GM21390 (cell line): ENCODE measurements around the gene AKT1.
"Not testable (repeated sequence)": the region's sequence is repeated elsewhere in the genome, so short reads cannot be mapped to it uniquely, and the experiment has no call there.

Experiments used
- ATAC-seq: cut with Tn5 transposase; IDR thresholded peaks from one replicate; pipeline ENCODE4 v1.9.1; 2021; ENCODE audit not compliant: unreplicated experiment

The AKT1 gene

DNA sequence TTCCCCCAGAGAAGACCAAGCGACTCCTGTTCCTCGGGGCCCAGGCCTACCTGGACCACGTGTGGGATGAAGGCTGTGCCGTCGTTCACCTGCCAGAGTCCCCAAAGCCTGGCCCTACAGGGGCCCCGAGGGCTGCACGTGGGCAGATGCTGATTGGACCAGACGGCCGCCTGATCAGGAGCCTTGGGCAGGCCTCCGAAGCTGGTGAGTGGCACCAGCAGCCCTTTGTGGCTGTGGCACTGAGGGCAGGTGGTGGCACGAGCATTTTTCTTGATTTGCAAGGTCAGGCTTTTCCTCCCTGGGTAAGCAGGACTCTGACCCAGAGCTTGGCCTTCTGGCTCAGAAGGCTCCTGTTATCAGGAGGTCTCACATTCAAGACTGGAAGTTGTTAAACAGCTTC is 39.9 kb downstream of the AKT1 start:
- ATAC-seq, result no peak

DNA sequence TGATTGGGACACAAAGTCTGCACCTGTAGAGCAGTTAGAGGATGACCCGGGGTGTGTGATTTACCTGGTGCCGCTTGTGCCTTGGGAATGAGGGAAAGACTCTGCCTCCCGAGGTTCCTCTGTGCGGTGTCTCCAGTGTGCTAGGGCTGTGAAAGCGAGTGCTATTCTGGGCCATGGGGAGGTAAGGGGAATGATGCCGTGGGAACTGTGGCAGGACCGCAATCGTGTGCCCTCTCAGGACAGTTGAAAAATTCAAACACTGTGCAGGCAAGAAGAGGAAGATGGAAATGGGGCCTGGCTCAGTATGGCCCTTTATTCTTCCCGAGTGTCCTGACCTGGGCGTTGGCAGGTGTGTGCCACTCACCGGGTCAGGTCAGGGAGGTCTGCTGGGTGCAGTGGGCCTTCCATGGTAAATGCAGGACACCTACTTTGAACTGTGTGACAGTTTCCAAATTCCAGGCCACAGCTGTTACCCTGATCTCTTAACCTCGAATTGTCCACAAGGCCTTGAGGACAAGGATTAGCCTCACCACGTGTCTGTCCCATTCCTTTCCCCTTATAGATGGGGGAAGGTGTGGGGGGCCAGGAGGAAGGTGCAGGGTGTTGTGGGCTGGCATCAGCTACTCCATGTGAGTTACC is 41.2 kb downstream of the AKT1 start:
- no peak for ATAC-seq

DNA sequence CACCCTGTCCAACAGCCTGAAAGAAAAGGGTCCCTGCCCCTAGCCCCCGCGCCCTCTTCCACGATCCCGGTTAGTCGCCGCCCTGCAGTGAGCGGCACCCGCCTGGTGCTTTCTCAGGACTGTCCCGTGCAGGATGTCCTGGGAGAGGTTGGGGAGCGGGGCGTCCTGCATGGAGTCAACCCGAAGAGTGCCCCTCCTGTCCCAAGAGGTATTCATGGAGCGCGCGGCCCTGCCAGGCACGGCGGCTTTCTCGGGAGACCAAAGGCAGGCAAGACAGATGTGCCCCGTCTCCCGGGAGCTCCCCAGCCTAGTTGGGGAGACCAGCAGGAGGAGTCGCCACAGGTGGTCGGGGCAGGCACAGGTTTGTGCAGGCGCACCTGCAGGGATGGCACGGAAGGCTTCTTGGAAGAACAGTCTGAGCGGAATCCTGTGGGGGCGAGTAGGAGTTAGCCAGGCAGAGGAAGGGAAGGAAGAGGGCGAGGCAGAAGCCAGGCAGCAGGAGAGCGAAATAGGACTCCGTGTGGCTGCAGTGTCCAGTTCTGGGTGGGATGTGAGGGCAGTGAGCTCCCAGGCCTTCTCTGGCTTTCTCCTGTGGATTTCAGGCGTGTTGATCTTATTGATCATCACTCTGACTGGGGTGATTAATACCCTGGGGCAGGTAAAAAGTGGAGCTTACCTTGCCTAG is 41.9 kb downstream of the AKT1 start:
- no peak for ATAC-seq

DNA sequence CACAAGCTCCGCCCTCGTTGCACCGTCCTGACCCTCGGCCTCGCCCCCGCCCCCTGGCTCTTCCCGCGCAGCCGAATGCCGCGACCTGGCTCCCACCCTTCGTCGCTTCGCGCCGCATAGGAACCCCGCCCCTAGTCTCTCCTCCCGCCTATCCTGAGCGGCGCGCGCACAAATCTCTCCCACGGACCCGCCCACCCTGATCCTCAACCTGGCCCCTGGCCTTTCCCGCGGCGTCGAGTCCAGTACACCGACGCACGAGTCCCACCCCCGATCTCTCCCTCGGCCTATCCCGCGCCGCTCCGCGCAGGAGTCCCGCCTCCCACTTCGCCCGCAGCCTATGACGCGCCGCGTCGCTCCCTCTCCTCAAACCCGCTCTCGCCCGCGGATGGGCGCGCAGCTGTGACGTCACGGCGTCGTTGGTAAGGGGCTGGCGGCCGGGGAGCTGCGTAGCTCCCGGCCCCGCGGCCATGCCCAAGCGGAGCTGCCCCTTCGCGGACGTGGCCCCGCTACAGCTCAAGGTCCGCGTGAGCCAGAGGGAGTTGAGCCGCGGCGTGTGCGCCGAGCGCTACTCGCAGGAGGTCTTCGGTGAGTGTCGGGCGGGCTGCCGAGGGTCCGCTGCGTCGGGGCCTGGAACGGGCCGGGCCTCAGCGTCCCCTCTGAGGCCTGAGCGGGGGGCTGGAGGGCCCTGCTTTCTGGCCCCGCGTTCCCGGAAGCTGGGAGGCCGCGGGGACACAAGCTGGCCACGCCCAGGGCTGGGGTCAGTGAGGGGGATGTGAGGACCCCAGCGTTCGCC is 42.6 kb downstream of the AKT1 start, which contains the start of gene SIVA1:
SIVA1 (plus strand) TSS at position 413 of the 793 bp plus-strand sequence; CDS start at position 468, 55 bp downstream.
- peak; percentile 91 for ATAC-seq

DNA sequence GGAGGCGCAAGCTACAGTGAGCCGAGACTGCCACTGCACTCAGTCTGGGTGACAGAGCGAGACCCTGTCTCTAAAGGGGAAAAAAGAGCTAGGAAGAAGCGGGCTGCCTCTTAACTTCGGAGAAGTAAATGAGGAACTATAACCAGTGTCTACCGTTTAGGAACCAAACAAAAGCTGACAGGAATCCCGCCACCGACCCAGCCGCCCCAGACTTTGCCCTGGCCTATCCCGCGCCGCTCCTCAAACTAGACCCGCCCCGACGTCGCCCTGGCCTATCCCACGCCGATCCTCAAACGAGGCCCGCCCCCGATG is 43.2 kb downstream of the AKT1 start:
- peak; percentile 2 for ATAC-seq

DNA sequence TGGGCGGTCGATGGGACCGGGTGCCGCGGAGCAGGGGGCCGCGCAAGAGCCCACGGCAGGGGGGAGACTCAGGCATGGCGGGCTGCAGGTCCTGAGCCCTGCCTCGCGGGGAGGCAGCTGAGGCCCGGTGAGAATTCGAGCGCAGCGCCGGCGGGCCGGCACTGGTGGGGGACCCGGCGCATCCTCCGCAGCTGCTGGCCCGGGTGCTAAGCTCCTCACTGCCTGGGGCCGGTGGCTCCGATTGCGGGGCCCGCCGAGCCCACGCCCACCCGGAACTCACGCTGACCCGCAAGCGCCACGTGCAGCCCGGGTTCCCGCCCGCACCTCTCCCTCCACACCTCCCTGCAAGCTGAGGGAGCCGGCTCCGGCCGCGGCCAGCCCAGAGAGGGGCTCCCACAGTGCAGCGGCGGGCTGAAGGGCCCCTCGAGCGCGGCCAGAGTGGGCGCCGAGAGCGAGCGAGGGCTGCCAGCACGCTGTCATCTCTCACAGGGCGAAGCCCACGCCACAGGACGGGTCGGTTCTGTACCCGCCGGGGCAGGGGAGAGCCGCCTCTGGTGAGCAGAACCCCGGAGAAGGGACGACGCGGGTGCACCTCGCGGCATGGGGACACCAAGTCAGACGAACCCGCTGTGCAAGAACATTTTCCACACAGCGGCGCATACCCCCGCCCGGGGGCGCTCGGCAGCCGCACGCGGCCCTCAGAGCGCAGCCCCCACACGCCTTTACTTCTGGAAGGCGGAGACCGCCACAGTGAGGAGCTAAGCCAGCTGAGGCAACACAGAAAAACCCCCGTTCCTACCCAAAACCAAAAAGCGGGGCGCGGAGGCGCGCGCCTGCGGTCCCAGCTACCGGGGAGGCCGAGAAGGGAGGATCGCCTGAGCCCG is 43.8 kb downstream of the AKT1 start:
- no peak for ATAC-seq

DNA sequence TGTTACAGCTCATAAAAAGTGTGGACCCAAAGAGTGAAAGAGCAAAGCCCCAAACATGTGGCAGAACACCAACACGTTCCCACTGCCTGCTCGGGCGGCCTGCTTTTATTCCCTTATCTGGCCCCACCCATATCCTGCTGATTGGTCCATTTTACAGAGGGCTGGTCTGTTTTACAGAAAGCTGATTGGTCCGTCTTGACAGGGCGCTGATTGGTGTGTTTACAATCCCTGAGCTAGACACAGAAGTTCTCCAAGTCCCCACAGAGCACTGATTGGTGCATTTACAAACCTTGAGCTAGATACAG is 44.8 kb downstream of the AKT1 start:
- ATAC-seq, result not testable (repeated sequence)

DNA sequence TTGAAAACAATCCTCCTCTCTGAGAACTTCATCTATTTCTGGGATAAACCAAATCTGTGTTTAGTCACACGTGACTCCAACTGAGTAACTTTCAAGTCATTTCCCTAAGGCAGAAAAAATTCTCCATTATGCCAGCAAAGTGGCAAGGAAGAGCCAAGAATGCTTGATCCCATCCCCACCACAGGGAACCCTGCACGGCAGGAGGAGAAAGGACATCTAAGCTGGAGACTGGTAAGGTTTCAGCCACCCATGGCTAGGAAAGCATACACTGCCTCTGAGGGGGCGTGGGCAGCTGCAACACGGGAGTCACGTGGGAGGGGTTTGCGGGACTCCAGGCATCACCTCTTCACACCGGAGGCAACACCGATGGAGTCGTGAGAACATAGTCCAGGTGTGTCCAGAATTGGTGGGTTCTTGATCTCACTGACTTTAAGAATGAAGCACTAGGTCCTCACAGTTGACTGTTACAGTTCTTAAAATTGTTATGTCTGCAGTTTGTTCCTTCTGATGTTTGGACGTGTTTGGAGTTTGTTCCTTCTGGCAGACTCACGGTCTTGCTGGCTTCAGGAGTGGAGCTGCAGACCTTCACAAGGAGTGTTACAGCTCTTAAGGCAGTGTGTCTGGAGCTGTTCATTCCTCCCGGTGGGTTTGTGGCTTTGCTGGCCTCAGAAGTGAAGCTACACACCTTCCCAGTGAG is 45.3 kb downstream of the AKT1 start:
- no peak for ATAC-seq

DNA sequence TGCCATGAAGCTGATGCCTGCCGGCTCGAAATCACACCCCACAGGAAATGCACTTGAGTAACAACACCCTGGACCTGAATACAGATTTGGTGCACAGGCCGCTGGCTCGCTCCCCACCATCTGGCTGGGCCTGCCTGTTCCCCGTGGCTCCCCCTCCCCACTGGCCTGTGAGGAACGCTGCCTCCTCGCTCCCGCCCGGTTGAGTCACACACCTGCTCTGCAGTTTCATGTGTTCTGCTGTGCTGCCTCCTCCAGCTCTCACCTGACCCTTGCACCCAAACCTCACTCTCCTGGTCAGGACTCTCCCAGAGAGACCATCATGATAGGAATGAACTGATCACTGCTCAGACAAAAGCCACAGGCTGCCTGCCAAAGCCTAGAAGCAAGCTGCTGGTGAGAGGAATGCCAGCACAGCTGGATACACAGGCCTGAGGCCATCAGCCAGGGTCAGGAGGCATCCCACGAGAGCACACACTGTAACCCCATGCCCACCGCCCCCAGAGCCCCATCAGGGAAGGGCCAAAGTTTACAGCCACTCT is 46.4 kb downstream of the AKT1 start:
- ATAC-seq, result no peak

DNA sequence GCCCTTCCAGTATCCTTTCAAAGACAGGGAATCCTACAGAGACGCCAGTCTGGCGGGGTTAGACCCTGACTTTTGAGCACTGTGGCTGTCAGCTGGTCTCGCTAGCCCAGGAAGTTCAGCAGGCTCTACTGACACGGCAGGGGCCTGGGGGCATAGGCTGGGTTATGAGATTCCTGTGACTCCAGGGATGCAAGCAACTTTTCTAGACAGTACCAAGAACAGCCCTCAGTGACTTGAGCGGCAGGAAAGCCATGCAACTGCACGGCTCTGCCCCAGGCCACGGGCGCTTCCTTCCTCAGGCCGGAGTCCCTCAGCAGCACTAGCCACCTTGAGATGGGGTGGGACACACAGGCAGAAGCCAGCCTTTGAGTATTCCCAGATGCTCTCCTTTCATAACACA is 47.7 kb downstream of the AKT1 start:
- ATAC-seq, result no peak

DNA sequence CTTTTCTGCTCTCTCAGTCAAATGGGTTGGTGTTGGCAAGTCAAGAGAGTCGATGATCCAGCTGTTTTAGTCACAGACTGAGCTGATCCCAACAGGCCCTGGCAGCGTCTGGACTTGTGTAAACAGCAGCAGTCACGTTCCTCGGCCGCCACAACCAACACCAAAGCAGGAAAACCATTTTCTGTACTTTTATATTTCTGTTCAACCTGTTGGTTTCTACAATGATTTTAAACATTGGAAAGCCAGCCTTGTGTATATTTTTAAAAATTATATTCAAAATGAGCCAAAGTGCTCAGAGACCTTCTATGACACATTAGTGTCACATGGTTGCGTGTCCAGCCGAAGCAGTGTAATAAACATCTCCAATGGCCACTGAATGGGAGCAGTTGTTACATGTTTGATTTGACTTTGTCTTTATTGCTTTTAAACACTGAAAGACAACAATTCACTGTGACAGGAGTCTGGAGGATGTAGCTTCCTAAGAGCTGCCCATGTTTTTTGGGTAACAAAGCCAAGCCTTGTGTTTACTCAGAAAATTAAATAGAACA is 48.5 kb downstream of the AKT1 start:
- ATAC-seq, result no peak

DNA sequence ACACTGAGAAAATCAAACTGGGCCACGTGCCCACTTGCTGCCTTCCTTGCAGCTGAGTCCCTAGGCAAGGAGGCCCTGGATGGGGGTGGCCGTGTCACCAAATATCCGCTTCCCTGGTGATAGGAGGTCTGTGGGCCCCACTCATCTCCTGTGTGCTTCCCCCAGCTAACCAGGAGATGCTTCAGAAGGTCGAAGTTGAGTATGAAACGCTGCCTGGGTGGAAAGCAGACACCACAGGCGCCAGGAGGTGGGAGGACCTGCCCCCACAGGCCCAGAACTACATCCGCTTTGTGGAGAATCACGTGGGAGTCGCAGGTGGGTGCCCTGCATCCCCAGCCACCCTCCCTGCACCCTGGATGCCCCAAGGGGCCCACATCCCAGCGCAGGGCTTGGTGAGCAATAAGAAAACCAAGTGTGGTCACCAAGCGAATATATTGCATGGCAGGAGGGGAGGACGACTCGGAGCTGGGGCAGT is 49.4 kb downstream of the AKT1 start:
- no peak for ATAC-seq

DNA sequence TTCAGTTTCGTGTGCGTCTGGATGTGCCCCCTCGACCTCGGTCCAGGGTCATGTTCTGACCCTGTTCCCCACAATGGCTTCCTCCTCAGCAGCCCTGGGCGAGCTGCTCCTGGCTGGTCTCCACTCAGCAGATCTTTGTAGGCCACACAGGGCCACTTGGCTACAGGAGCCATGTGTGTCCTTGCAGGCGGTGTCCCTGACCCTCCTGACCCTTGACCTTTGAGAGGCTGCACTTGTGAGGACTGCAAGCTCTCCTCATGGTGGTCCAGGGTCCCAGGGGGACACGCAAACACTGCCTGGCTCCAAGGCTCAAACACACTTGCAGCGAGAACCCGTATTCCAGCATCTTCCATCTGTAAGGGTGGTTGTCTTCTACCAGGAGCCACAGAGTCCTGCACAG is 50.1 kb downstream of the AKT1 start:
- no peak for ATAC-seq

DNA sequence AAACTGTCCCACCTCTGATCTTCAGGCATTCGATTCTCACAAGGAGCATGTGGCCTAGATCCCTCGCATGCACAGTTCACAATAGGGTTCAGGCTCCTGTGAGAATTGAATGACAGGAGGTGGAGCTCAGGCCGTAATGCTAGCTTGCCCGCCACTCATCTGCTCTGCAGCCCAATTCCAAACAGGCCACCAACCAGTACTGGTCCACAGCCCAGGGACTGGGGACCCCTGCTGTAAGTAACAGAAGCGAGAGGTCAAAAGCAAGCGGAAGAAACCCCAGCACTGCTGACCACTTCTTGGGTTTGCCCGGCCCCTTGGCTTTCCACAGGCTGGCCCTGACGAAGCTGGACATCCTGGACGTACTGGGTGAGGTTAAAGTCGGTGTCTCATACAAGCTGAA is 51.1 kb downstream of the AKT1 start:
- no peak for ATAC-seq

DNA sequence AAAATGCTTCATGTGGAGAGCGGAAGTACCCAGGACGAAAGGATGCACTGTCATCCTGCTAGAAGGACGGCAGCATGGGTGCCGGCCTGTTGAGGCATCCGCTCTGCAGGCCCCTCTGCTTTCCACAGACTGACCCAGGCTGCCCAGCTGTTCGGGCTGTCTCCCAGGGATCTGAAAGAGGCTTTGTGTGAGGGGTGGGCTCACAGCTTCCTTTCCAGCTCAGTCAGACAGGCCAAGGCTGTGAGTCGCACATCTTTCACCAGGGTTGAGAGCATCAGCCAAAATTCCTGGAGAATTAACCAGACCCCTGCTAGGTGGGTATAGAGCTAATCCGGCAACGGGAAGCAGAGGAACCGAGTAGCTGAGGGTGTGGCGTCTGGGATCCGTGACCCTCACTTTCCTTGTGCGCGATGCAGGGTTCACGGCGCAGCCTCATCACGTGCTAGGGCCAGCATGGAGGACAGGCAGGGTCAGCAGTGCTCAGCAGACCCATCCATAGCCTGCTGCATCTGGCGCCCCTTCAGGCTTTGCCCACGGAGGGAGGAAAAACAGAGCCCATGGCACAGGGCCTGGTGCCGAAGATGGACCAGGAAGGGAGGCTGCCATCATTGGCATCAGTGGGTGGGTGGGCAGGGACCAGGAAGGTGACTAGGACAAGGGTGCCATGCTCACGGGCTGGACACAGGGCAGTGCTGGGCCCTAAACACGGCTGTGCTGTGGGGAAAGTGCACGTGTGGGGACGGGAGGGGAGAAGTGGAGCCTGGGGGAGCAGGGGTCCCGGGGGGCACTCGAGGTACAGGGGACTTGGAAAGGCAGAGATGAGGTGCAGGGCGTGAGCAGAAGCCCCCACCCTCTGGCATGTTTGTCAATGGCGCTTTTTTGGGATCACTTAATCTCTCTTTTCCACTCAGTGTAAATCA is 51.8 kb downstream of the AKT1 start:
- ATAC-seq, result no peak

DNA sequence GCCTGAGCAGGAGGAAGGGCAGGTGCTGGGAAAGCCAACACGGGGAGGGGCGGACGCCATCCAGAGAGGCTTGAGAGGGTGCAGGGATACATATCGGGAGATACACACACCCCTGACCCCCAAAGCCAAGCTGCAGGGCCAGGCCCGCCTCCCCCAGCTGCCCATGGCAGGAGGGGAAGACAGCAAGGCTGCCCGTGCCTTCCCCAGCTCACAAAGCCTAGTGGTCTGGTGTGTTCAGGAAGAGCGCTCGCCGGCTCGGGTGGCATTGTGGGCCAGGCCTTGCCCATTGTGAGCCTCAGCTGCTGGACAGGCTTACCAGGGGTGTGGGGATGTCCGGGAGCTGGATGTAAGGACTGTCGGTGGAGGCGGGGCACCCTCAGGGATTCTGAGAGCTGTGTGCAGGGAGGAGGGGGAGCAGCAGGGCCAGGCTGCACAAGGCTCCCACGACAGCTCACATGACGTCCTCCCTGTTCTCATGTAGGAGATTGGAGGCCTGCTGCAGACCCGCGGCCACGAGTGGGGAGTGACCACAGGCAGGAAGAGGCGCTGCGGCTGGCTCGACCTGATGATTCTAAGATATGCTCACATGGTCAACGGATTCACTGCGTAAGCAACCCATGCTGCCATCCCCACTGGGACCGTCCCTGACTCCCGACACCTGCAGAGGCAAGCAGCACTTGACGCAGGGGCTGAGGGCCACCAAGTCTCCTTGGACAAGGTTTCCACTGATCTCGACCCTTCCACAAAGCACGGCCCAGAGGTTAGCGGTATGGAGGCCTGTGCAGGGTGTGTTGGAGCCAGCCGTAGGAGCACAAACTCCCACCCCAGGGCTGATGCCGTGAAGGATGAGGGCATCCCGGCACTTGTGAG is 52.7 kb downstream of the AKT1 start:
- ATAC-seq, result no peak

DNA sequence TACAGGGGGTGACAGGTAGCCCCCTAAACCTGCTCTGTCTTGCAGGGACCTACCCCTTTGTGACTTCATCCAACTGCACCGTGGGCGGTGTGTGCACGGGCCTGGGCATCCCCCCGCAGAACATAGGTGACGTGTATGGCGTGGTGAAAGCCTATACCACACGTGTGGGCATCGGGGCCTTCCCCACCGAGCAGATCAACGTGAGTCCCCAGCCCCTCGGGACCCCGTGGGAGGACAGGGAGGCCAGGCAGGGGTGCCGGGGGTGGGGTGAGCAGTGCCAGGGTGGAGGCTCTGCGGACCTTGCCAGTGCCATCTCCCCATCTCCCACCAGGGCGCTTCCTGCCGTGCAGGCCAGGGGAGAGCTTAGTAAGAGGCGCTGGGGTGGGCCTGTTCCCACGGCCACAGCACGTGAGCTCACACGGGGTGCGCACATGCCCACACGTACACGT is 53.7 kb downstream of the AKT1 start:
- ATAC-seq, result no peak
